Right ventricle myocardium inferior (tissue), 1 donor: ENCODE measurements around the gene CDH13. TPM values are rescaled to one million over a fixed set of nuclear protein-coding genes. Genes with fewer than 3 reads are reported as not detected.

Experiments used
- ATAC-seq: fragments of 200-7000 bp; cut with Tn5 transposase; one replicate; pipeline ENCODE4 v1.9.1; 2020; ENCODE audit warnings: mild to moderate bottlenecking, moderate library complexity
- DNase-seq: peaks from one replicate; pipeline ENCODE4 v3.0.0; 2021; ENCODE audit errors: missing footprints
- intact Hi-C: fragments of 100-400 bp; cut with DNase I; formaldehyde crosslinking; loops from one replicate; pipeline ENCODE4 v1.11.0; 2022
- total RNA-seq: library from RNA; stranded (reverse); fragmentation: NEBNext Ultra II Directional; extraction: Animal tissue kit (Norgen Biotek cat#: 25700); gene quantifications from one replicate; pipeline ENCODE4 v1.2.1, GENCODE V29; 2021
- donor health status: DM: no; HTN: yes; CAD: no; lungs with severe emphysema.

The CDH13 gene
- total RNA-seq, 1 donor from 2014 or later, result 173 TPM

DNA sequence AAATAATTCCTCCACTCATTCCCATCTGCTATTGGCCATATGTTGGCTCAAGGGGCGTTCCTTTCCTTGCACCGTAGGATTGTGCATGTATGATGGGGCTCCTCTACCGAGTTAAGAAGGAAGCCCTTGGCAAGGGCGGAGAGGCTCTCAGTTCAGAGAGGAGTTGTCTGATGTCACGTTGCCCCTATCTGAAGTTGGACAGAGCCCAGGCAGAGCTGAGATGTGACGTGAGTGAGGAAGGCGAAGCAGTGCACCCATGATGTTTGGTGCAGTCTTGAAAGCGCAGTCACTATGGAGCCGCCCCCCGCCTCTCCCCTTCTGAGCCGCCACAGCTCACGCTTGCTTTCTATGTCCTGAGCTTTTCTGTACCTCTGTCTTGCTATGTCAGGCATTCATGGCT lies 40.7 kb downstream of the CDH13 start:
- DNase-seq, result no peak
- intact Hi-C loops, result no loop called here
- peak; percentile 33 for ATAC-seq

DNA sequence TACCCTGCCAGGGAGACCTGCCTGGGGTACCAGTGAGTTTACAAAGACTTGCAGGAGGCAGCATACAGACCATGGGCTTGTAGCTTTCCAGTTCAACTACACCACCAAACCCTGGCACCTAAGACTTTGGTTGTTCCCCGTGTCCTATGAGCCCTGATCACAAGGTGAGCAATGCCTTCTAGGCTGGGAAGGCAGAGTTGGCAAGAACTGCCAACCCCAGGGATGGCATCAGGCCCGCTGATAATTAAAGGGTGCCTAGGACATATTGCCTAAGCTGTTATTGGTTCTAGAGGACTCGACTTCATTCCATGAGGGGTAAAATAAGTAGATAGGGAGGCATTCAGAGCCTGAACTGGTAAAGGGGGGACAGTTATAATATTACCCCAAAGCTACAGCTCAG lies 41.3 kb downstream of the CDH13 start:
- ATAC-seq (peak; percentile 61), DNase-seq (no peak)
- intact Hi-C loops, result no loop called here

DNA sequence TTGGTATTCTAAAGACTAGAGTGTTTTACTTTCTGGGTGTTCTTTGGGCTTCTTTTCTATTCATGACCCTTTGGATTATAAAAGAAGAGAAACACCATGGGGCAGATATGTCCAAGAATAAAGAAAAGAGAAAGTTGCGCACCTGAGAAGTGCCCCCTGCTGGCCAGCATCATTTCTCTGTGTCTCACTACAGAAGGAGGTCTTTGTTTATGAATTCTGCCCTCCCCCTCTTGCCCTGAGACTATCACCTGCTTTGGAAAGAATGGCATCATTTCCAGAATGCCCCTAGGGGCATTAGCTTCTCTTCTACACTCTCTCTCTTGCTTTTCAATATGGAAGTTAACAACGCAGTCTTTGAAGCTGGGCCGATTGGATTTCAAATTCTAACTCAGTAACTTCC lies 45.0 kb downstream of the CDH13 start:
- no peak for ATAC-seq
- intact Hi-C loops, result no loop called here
- no peak for DNase-seq

DNA sequence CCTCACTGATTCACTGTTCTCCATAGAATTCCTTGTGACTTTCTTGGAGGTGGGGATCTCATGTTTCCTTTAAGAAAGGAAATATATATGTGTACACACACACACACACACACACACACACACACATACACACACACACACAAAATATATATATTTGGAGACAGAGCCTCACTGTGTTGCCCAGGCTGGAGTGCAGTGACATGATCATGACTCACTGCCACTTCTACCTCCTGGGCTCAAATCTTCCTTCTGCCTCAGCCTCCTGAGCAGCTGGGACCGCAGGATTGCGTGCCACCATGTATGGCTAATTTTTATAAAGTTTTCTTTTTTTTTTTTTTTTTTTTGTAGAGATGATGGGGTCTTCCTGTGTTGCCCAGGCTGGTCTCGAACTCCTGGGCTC lies 45.9 kb downstream of the CDH13 start:
- DNase-seq (no peak), ATAC-seq (no peak)
- intact Hi-C loops, result no loop called here

DNA sequence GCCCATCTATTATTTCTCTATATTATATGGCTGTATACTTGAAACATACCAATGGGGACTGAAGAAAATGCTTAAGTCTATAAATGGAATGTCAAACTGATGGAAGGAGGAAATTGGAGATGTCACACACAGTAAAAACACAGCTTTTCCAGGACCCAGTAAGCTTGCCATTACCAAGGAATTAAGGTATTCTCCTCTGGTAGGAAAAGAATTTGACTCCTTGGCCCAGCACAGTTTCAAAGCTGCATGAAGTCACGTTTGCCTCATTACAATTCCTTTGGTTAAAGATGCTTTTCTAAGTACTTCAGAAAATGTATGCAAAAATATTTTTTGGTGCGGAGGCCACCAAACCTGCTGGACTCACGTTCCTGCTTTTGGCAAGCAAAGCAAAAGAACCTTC lies 48.5 kb downstream of the CDH13 start:
- no peak for ATAC-seq
- intact Hi-C loops, result no loop called here
- no peak for DNase-seq

DNA sequence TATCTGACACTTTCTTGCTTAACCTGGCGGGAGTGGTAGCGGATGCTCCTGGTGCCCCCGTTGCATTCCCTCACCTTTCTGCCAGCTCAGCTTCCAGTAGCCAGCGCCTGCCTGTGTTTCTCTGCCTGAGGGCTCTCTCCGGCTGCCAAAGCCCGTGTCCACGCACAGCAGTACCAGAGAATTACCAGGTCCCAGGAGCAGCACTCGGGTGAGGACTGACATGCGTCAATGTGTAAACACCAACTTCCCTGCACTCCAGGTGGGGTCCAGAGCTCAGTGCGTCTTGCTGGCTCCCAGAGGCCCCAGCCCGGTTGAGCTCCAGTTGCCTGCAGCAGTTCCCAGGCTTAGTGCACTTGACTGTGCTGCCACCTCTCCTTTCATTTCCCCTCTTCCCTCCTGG lies 54.8 kb downstream of the CDH13 start:
- no peak for DNase-seq
- peak; percentile 32 for ATAC-seq
- intact Hi-C loops, result no loop called here

DNA sequence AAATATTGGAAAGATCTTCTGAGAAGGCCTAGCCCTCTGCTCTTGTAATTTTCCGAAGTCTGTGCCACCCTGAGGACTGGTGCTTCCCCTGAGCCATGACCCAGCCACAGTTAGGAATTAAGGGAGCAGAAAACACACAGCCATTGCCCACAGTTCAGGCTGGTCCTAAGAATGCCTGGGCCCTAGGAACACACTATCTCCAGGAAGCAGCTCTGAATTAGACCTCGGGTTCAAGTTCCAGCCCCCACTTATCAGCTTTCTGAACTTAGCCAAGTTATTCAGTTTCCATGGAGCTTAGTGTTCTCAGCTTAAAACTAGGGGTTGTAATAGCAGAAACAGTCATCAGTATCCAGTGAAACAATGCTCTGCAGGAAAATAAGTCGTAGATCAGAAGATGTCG lies 56.0 kb downstream of the CDH13 start:
- intact Hi-C loops, result no loop called here
- DNase-seq (no peak), ATAC-seq (no peak)

DNA sequence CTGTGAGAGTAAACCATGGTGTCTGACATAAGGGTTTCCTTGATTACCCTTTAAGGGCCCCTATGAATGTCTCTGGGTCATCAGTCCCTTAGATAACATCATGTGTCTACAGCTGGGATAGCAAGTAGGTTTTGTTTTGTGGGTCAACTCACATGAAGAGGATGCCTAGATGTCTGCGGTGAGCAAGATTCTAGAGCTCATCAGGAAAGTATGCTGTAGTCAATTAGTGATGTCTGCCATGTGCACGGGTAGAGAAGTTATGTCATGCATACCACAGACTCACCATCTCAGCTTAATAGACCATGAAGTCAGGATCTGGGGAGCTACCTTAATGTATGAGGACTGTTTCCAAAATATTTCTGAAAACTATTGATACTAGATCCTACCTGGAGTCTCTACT lies 57.5 kb downstream of the CDH13 start:
- no peak for ATAC-seq
- intact Hi-C loops, result no loop called here

DNA sequence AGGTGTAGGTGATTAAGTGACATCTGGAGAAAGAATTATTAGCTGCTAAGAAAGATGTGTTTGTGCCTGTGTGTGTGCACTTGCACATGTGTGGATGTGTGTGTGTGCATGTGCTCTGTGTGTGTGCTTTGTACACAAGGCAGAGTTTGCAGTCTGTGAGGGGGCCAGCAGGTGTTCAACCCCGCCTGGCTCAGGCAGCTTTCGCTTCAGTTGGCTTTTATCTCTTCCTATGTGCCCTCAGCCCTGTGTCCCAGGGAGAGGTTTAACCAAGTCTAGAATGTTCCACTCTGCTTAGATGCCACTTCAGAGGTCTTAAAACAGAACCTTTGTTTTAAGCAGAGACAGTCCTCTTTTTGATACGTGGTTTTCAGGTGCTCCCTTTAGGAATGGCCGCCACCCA lies 58.8 kb downstream of the CDH13 start:
- DNase-seq (no peak), ATAC-seq (no peak)
- intact Hi-C loops, result no loop called here

More for the DNA sequence above, 57.5 kb downstream of the CDH13 start:
- no peak for DNase-seq

DNA sequence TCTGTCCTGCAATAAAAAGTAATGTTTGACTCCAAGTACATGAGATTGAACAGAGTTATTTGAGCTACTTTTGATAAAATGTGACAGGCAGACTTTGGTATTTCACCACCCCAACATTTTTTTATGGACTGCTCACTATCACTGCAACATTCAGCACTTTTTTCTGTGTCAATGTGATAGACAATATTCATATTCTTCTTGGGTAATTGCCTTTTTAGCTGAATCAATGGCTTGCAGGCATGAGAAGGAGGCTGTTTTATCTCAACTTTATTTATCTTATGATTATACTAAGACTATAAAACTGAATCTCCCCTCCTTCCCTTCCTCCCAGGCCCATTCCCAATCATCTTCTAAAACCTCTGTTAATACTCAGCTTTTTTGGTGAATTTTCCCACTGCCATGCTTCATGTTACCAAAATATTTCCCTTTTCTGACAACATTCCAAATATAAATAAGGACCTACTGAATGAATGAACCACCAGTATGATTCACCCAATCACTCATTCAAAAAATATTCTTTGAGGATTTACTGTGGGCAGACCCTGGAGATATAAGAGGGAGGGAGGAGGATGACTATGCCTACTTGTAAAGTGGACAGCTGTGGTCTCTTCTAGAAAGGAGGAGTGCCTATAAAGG lies 67.6 kb downstream of the CDH13 start:
- DNase-seq (no peak), ATAC-seq (no peak)
- intact Hi-C loops, result no loop called here

DNA sequence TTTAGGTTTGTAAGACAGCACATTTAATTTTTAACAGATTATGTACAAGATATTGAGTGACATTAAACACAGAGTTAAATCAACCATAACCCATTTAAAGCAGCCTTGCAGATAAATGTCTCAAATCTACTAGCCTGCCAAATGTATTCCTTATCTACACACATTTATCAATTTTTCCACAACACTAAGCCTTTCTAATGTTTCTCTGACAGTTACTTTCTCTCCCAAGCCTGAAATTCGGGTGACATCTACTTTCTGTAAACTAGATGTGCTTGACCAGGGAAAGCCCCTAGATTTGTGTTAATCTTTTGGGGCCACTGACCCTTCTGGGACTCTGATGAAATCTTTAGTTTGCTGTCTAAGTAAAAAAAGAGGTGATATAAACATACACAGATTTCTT lies 69.0 kb downstream of the CDH13 start:
- intact Hi-C loops, result no loop called here

DNA sequence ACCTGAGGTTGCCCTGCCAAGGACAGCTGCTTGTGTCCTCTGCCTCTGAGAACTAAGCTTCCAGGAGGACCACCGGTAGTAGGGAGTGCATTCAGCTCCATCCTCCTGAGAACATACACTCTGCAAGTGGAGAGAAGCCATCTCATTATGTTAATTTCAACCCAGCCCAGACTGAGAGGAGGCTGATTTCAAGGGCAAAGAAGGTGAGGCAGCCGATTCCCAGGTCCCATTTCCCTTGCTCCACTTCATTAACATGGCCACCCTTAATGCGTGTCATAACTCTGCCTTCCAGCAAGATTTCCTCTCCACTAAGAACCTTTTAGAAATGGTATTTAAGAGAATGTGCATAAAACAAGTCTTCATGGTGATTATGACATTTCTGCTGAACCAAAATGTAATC lies 72.5 kb downstream of the CDH13 start:
- intact Hi-C loops, result no loop called here
- DNase-seq (no peak), ATAC-seq (peak; percentile 34)

More for the DNA sequence above, 69.0 kb downstream of the CDH13 start:
- ATAC-seq, result no peak
- no peak for DNase-seq

DNA sequence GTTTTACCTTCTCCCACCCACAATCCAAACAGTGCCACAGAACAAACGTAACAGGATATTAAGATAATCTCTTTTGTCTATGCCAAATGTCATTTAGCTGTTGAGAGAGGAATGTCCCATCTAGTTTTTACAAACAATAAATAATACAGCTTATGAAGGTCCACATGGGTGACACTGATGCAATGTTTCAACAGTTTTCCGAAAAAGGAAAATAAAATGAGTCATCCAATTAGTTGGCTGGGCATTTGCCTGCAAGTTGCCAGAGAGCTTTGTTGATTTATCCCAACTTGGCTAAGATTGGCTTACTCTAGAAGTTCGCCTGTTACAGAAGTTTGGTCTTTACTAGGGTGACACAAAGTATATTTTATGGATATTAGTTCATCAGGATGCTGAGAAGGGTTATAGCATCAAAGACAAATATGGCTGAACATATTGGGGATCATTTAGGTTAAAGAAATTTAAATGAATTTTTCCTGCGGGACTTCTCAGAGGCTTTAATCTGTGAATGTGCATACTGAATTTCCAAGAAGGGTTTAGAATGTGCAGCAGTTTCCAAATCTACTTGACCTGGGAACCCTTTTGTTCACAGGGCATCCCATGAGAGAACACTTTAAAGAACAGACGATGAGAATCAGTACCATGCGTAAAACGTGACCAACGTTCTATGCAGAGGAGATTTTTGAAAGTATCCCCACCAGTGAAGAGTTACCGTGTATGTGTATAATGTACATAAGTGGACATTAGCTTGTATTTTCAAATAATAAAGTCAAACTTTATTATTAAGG lies 73.1 kb downstream of the CDH13 start:
- intact Hi-C loops, result loop anchor here (2.0 kb wide), 1 partner anchor 69 kb away; no protein-coding TSS in a partner anchor
- ATAC-seq (peak; percentile 78), DNase-seq (no peak)

DNA sequence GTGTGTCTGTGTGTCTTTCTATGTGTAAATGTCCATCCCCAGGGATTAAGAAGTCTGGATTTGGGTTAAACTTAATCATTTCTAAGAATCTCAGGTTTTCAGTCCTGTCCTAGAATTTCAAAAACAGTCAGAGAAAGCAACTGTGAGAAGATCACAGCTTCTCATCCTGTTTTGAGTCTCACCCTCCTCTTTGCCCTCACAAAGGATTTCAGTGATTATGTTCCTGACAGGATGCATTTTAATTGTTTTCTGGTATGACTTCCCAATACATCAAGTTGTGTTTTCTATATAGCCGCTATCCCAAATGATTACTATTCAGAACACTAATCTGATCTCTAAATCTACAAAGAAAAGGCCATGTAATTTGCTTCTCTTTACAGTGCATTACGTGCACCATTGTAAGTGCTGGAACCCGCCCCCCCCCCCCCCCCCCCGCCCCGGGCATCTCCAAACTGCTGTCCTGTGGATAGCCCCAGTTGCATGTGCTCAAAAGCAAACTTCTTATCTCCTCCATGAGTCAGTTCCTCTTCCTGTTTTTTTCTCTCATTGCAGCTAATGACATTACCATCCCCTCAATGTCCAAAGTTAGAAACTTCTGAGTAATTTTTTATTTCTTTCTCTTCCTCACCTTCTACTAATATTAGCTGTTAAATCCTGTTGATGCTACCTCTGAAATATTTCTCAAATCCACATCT lies 73.9 kb downstream of the CDH13 start:
- DNase-seq (no peak), ATAC-seq (peak; percentile 33)
- intact Hi-C loops, result loop anchor here (2.0 kb wide), 1 partner anchor 70 kb away; no protein-coding TSS in a partner anchor

DNA sequence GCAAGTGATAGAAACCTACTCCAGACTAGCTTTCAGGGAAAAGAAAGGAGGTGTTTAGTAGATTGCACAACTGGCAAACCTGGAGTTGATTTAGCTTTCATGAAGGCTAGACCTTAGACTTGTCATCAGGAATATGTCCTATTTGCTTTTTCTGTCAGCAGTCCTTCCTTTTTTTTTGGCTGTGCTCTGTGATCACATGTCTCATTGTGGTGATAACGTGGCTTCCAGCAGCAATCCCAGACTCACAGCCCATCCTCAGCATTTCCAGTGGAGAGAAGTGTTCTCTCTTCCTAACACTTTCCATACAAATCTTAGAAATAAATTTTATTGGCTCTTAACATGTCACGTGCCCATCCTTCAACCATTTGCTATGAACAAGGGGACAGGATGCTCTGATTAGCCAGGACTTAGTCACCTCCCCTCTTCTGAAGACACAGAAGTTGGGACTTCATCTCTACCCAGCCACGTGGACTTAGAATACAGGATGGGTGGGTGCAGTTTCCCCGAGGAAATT lies 74.7 kb downstream of the CDH13 start:
- ATAC-seq, result peak; percentile 59
- no peak for DNase-seq
- intact Hi-C loops, result loop anchor here (2.0 kb wide), 1 partner anchor 71 kb away; no protein-coding TSS in a partner anchor

DNA sequence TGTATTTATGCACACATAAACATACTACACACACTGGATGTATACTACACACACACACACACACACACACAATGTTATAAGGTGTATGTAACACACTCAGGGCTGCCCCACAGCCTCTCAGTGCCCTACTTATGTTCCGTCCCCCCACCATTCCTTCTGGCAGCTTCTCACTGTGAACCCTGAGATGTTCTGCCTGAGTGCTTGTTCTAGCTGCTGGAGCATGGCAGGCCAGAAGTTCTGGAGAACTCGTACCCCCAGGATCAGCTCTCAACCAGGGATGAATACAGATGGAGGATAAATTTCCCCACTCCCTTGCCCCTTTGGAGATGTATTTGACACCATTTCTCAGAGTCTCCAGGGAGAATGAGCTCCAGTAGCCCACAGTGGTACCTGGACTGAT lies 76.4 kb downstream of the CDH13 start:
- ATAC-seq (no peak), DNase-seq (no peak)
- intact Hi-C loops, result no loop called here

DNA sequence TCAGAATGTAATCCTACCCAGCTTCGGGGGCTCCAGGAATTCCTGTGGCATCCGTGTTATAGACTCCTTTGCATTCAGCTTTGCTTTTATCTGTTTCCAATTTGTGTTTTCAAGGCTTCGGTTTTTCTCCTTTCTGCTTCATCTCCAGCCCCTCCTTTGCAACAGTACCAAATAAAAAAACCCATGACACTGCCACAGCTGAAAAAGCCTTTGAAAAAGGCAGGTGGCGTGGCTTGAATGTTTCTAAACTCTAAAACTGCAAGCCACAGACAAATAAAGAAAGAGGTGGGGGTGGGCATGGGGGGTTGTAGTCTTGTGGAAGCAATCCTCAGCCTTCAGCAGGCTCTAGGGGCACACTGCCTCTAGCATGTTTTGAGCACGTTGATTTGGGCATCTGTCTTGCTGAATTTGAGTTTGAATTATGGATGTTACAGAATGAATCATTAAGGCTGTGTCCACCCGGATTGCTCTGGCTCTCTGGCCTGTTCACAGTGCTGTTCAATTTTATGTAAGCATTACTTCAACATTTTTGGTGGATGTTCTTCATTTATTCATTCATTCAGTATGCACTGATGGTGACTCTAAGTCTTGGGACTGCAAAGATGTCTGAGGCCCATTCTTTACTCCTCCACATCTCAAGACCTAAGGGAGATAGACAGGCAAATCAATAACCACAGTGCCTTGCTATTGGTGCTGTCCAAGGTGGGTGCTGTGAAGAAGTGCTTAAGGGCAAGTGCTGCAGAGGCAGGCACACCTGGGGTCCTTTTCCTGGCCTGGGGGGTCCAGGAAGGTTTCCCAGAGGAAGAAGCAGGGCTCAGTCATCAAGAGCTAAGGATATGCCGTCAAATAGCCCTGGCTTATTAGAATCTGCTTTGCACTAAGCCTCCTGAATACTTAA lies 77.4 kb downstream of the CDH13 start:
- ATAC-seq, result no peak
- DNase-seq, result no peak
- intact Hi-C loops, result no loop called here

DNA sequence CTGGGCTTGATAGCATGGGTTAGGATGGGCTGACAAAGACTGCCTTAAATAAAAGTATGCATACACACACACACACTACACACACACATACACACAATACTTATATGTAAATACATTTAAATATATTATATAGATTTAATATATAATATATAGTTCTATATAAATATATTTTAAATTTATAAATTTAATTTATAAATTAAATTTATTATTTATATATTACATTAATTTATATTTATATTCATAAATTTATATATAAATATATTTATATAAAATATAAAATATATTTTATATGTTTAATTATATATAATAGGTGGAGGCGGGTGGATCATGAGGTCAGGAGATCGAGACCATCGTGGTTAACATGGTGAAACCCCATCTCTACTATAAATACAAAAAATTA lies 83.2 kb downstream of the CDH13 start:
- intact Hi-C loops, result no loop called here
- no peak for DNase-seq

DNA sequence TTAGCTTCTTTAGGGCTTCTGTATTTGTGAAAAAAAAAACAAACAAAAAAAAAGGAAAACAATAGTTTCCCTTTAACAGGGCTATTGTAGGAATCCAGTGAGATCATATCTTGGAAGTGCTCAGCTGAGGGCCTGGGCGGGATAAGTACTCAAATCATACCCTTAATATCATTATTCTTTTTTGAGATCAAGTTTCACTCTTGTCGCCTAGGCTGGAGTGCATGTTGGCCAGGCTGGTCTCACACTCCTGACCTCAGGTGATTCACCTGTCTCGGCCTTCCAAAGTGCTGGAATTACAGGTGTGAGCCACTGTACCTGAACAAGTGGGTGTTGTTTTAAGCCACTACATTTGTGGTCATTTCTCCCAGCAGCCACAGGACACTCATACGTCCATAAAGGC lies 87.0 kb downstream of the CDH13 start:
- intact Hi-C loops, result no loop called here
- no peak for ATAC-seq
- no peak for DNase-seq

More for the DNA sequence above, 83.2 kb downstream of the CDH13 start:
- ATAC-seq, result no peak
